ENCODE results near the gene DCLRE1C.
"Not testable (repeated sequence)": the region's sequence is repeated elsewhere in the genome, so short reads cannot be mapped to it uniquely, and the experiment has no call there.

Gene DCLRE1C

GRCh38 chr10:14954001-14954770 lies at the start of gene DCLRE1C:
DCLRE1C (minus strand) TSS chr10:14954096; CDS start chr10:14954010, 86 bp downstream.
- DNase-seq (ENCODE audit: low spot score) = peak; percentile 82

DNA sequence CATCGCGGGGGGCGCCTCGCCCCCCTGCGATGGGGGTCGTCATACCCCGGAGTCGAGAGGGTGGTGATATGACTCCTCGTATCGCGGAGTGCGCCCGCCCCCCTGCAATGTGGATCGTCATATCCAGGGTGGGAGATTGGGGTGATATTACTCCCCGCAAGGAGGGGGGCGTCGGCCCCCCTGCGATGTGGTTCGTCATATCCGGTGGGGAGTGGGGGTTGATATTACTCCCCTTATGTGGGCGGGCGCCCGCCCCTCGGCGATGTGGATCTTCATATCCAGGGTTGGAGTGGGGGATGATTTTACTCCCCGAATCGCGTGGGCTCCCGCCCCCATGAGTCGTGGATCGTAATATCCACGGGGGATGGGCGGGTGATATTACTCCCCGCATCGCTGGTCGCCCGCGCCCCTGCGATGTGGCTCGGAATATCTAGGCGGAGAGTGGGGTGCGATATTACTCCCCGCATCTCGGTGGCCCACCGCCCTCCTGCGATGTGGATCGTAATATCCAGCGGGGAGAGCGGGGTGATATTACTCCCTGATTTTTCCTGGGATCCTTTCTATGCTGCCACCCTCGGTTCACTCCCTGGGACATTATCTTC lies 42.2 kb upstream of the DCLRE1C start:
- DNase-seq (ENCODE audit: low spot score) = no peak

DNA sequence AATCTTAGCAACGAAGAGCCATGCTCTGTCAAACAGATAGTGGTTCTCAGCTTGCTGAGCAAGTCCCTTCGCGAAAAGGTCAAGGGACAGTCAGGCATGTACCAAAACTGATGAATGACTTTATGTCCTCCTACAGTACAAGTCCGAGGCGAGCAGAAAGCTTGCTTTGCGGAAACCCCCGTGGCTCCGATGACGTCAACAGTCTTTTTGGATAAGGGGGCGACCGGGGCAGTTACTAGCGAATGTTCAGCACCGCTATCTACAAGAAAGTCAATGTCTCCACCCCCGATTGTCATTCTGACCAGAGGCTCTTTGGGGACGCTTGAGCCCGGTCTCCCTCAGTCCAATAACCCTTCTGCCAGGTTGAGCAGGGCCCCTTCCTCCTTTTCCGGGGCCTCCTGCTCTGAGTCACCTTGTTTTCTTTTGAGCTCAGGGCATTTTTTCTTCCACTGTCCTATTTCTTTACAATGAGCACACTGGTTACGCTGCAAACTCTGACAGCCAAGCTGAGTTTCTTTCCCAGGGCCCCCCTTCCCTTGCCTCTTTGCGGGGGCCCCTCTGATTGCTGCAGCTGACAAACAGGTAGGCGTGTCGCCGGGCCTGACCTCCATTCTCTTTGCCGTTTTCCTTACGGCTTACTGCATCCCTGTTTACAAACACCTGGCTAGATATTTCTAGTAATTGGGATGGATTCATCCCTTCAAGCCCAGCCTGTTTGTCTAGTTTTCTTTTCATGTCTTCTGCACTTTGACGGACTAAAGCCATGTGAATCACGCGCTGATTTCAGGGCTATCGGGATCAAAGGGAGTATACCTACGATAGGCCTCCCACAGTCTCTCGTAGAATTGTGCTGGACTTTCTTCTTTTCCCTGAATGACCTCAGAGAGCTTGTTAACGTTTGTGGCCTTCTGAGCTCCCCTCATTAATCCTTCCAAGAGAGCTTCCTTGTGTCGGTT lies 39.9 kb upstream of the DCLRE1C start:
- not testable (repeated sequence) for DNase-seq (ENCODE audit: low spot score)

GRCh38 chr10:14992336-14992735 lies 38.4 kb upstream of the DCLRE1C start:
- DNase-seq (ENCODE audit: low spot score) = not testable (repeated sequence)

DNA sequence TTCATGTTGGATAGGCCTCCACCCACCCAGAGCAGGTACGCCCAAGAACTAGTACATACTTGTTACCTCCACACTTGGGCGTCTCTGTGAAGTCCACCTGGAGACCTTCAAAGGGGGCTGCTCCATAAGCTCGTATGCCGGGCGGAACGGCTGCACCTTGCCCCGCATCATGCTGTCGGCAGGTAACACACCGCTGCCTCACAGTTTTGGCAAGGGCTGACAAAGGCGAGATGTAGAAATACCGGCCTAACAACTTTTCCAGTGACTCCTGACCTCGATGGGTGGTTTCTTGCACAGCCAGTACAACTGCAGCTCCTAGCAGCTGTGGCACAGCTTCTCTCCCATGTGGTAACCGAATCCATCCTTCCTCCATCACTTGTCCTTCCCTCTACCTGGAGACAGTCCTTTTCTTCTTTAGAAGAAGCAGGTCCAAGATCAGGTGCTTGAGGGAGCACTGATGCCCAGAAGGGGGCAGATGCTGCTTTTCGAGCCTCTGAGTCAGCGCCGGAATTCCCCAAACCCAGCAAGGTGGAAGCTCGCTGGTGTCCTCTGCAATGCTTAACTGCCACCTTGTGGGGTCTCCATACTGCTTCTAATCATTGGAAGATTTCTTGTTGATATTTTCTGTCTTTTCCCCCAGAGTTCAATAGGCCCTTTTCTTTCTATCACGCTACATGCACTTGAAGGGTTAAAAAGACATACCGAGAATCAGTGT lies 37.3 kb upstream of the DCLRE1C start:
- not testable (repeated sequence) for DNase-seq (ENCODE audit: low spot score)

GRCh38 chr10:14989552-14989951 lies 35.7 kb upstream of the DCLRE1C start:
- not testable (repeated sequence) for DNase-seq (ENCODE audit: low spot score)

DNA sequence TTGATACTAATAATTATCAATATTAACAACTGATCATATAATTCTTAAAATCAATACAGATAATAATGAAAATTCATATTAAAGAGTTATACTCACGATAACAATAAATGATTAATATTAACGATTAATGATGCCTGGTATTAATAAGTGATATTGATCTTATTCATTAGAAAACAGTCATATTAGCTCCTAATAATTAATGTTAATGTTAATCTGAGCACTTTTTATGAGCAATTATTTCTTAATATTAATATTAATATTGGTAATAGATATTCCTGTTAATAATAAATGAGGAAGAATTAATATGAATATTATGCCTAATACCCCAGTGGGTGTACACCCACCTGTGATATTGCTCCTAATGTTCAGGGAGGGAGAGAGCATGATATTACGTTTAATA lies 28.8 kb upstream of the DCLRE1C start:
- no peak for DNase-seq (ENCODE audit: low spot score)

- no peak for DNase-seq (ENCODE audit: low spot score)
Observed at GRCh38 chr10:14975672-14976273, 21.9 kb upstream of the DCLRE1C start.

DNA sequence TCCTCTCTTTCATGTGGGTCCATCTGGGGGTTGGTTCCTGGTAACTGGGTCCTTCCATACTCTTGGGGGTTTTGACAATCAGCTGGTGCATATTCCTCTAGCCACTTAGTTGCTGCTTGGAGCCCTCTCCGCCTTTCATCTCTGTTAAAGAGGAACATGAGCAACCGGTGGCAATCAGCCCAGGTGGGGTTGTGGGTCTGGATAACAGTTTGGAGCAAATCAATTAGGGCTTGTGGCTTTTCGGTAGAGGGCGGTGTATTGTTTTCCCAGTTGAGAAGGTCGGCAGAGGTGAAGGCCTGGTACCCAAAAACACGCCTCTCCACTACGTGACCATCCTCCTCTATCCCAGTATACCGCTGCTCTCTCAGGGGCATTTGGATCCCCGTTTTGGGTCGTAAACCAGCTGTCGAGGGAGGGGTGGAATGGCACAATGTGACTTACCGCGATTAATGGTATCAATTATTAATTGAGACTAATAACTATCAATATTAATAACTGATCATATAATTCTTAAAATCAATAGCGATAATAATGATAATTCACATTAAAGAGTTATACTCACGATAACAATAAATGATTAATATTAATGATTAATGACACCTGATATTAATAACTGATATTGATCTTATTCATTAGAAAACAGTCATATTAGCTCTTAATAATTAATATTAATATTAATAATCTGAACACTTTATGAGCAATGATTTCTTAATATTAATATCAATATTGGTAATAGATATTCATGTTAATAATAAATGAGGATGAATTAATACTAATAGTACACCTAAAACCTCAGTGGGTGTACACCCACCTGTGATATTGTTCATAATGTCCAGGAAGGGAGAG lies 20.5 kb upstream of the DCLRE1C start:
- DNase-seq (ENCODE audit: low spot score) = not testable (repeated sequence)

GRCh38 chr10:14971867-14972448 lies 18.1 kb upstream of the DCLRE1C start:
- no peak for DNase-seq (ENCODE audit: low spot score)

DNA sequence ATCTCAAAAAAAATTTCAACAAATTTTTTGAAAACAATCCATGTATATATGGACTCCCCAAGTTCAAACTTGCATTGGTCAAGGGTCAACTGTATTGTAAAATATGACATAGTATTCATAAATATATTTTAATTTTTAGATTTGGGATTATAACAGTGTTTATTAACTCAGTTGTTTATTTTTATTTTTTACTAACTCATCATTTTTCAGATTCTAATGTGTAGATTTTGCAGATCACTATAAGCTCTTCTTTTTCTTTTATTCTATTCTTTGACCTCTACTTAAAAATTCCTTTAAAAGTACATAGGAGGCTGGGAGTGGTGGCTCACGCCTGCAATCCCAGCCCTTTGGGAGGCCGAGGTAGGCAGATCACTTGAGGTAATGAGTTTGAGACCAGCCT lies 14.0 kb upstream of the DCLRE1C start:
- DNase-seq (ENCODE audit: low spot score) = no peak

DNA sequence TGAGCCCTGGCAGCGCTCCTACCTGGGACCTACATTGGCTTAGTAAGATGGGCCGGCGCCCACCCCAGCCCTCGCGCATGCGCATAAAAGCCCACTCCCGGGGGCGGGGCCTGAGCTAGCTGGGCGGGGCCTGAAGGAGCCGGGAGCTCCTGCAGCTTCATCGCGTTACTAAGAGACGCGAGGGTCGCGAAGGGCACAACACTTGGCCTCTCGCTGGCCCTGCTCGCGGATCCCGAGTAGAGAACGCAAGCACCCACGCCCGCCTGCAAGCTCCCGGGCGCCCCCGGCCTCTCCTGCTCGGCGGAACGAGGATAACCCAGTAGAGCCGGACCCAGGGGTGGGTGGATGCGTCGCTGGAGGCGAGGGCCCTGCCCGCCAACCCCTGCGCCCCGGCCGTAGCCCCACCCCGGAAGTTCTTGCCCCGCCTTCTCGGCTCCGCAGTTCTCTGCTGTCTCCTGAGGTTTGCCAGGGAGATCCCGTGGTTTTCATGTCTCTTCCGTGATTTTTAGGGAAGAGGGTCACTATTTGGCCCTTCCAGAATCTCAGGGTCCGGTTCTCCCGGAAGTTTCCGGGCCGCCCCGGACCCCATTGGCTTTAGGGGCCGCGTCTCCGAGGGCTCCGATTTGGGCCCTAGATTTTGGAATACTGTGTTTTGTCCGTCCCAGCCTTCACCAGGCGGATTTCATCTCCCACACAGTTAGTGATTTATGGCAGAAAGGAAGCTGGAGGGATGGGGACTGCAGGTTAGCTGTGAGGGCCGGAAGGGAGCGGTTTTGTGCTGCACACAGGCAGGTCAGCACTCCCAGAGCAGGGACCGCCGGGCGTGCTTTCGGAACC lies 5.5 kb upstream of the DCLRE1C start, which contains the start of gene MEIG1:
Gene MEIG1 (plus strand): TSS at position 168 of the 837 bp plus-strand sequence. CDS start 7,081 bp downstream, outside the sequence.
- DNase-seq (ENCODE audit: low spot score) = peak; percentile 86

DNA sequence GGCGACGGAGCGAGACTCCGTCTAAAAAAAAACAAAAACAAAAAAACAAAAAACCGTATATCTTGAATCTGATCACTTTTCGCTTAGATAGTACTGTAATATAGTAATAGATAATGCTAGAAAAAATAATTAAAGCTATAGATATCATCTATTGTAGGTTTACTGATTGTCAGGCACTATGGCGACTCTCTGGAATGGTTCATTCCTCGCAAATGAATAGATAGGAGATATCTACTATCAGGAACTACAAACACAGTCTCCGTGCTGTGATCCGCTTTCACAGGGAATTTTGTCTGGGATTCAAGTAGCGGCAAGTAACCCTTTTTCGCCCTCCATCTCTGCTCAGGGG lies 5.0 kb upstream of the DCLRE1C start:
- DNase-seq (ENCODE audit: low spot score) = no peak

DNA sequence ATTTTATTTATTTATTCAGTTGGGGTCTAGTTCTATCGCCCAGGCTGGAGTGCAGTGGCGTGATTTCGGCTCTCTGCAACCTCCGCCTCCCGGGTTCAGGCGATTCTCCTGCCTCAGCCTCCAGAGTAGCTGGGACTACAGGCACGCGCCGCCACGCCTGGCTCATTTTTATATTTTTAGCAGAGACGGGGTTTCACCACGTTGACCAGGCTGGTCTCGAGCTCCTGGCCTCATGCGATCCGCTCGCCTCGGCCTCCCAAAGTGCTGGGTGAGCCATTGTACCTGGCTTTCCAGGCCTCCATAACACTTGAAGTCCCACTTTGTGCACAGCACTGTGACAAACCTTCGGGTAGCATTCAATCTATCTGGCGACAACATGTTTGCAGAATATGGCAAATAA lies 1.0 kb upstream of the DCLRE1C start:
- DNase-seq (ENCODE audit: low spot score) = no peak

DNA sequence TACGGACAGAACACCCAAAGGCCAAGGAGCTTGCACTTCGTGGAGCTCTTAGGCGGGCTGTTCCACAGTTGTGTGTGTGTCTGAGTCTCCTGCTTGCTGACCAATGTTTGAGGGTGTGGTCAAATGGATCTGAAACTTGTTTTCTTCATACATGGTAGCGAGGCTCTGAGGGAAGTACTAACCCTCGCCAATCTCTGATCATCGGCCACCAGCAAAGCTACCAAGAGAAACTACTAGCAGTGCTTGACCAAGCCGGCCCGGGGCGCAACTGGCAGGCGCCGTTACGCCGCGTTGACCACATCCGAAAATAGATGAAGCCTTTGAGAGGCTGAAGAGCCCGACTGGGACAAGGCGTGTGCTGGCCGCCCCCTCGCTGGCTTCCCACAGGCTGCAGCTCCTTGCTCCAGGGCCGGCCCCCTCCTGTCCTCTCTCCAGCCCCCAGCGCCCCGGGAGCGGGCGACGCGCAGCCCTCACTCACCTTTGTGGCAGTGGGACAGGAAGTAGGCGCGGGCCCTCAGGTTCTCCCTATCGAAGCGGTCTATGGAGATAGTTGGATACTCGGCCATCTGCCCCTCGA lies 384 bp downstream of the DCLRE1C start:
- peak; percentile 50 for DNase-seq (ENCODE audit: low spot score)

GRCh38 chr10:14952851-14953423 lies 959 bp downstream of the DCLRE1C start:
- peak; percentile 20 for DNase-seq (ENCODE audit: low spot score)

DNA sequence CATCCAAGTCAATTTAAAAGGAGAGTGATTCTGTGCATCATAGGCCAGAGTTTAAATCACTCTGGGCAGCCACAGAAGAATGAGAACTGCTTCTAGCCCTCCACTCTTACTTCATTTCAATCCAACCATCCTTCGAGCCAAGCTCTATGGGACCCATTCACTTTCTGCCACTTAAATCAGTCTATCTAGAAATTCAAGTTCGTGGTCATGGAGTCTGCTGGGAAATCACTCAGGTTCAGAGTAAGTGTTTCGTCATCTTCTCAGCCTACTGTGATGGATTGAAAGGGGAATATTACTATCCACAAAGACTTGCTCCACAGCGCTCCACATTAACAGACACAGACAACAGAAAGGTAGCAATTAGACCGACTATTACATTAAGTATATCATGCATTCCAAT lies 4.6 kb downstream of the DCLRE1C start:
- no peak for DNase-seq (ENCODE audit: low spot score)

DNA sequence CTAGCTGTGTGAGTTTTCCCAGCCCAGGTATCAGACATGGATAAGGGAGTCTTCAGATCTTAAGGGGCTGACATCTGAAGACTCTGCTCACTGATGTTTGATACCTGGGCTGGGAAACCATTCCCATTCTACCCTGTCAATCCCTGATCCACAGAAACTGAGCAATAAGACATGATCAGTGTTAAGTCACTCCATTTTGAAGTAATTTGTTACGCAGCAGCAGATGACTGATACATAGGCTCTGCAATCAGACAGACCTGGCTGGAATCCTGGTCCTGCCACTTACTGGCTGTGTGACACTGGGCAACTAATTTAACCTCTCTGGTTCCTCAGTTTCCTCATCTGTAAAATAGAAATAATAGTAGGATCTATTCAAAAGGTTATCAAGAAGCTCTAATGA lies 6.6 kb downstream of the DCLRE1C start:
- no peak for DNase-seq (ENCODE audit: low spot score)

Data from kidney capillary endothelial cell (primary cell).